MM.1S (cell line): ENCODE measurements around the gene HIPK1.

ENCODE experiments used
- DNase-seq: peaks from one replicate; pipeline ENCODE4 v3.0.0-alpha.2; 2015
- H2AFZ ChIP-seq: fragments of 300-600 bp; sonication (generic); 2 replicates; pipeline ENCODE4 v1.6.0; 2016; ENCODE audit warnings: antibody characterized with exemption, low read length
- H3F3A ChIP-seq: fragments of 300-600 bp; sonication (generic); 2 replicates; pipeline ENCODE4 v1.6.1; 2016; ENCODE audit warnings: mild to moderate bottlenecking, antibody characterized with exemption, low read length, moderate library complexity, mixed read lengths; ENCODE audit not compliant: insufficient read depth
- H3K27ac ChIP-seq: fragments of 300-600 bp; sonication (generic); 2 replicates; pipeline ENCODE4 v1.5.1; 2016; ENCODE audit warnings: mild to moderate bottlenecking, low read length
- H3K27me3 ChIP-seq: fragments of 300-600 bp; sonication (generic); replicated peaks from 2 replicates; pipeline ENCODE4 v1.6.0; 2016; ENCODE audit warnings: low read length; ENCODE audit not compliant: insufficient read depth
- H3K36me3 ChIP-seq: fragments of 300-600 bp; sonication (generic); replicated peaks from 2 replicates; pipeline ENCODE4 v1.6.1; 2016; ENCODE audit warnings: mild to moderate bottlenecking, low read length, mixed read lengths; ENCODE audit not compliant: insufficient read depth
- H3K4me1 ChIP-seq: fragments of 300-600 bp; sonication (generic); 2 replicates; pipeline ENCODE4 v1.6.1; 2016; ENCODE audit warnings: low read length, mixed read lengths
- H3K4me2 ChIP-seq: fragments of 300-600 bp; sonication (generic); 2 replicates; pipeline ENCODE4 v1.6.0; 2016; ENCODE audit warnings: low read depth, low read length
- H3K4me3 ChIP-seq: fragments of 300-600 bp; sonication (generic); 2 replicates; pipeline ENCODE4 v1.5.1; 2016; ENCODE audit warnings: low read length, mixed read lengths
- H3K79me2 ChIP-seq: fragments of 300-600 bp; sonication (generic); 2 replicates; pipeline ENCODE4 v1.6.1; 2016; ENCODE audit warnings: mixed run types, low read length, mixed read lengths
- H3K9ac ChIP-seq: fragments of 300-600 bp; sonication (generic); 2 replicates; pipeline ENCODE4 v1.6.1; 2016; ENCODE audit warnings: low read length, mixed read lengths
- H3K9me2 ChIP-seq: fragments of 300-600 bp; sonication (generic); replicated peaks from 2 replicates; pipeline ENCODE4 v1.6.1; 2016; ENCODE audit warnings: mild to moderate bottlenecking, low read length, mixed read lengths; ENCODE audit not compliant: insufficient read depth
- H3K9me3 ChIP-seq: fragments of 300-600 bp; sonication (generic); replicated peaks from 2 replicates; pipeline ENCODE4 v1.6.1; 2016; ENCODE audit warnings: mild to moderate bottlenecking, low read length, mixed read lengths; ENCODE audit not compliant: insufficient read depth
- H4K20me1 ChIP-seq: fragments of 300-600 bp; sonication (generic); 2 replicates; pipeline ENCODE4 v1.6.1; 2016; ENCODE audit warnings: mild to moderate bottlenecking, low read length, moderate library complexity, mixed read lengths; ENCODE audit not compliant: insufficient read depth
- CTCF ChIP-seq: fragments of 300-600 bp; sonication (generic); IDR thresholded peaks from 2 replicates; pipeline ENCODE4 v1.5.1; 2016; ENCODE audit warnings: antibody characterized with exemption, low read length, mixed read lengths
- EZH2 ChIP-seq: fragments of 300-600 bp; sonication (generic); optimal IDR thresholded peaks from 2 replicates; pipeline ENCODE3; 2017; ENCODE audit warnings: low read depth, mild to moderate bottlenecking, antibody characterized with exemption, low read length, mixed read lengths
- EZH2phosphoT487 ChIP-seq: fragments of 300-600 bp; sonication (generic); IDR thresholded peaks from 2 replicates; pipeline ENCODE4 v1.6.1; 2018; ENCODE audit warnings: antibody characterized with exemption, low read length

HIPK1 gene

GRCh38 chr1:113928941-113929749 is at the start of gene HIPK1:
HIPK1 (plus strand) TSS chr1:113929324.
- peaks cover 7% of the 10 kb centered on the region; the same call in 1 of the 2 replicates for H3K4me1 ChIP-seq
- TF ChIP-seq EZH2phosphoT487 (no peak), CTCF (no peak), EZH2 (no peak)
- peaks cover 16% of the 10 kb centered on the region; the same call in 1 of the 2 replicates for H3F3A ChIP-seq
- no peaks in the 10 kb centered on the region for H4K20me1 ChIP-seq
- no peaks in the 10 kb centered on the region for H3K36me3 ChIP-seq
- H3K27ac ChIP-seq = peak within 1 kb of the TSS; percentile 89
- no peaks in the 10 kb centered on the region for H3K9me3 ChIP-seq
- peak within 1 kb of the TSS; percentile 92 for H3K4me2 ChIP-seq
- H2AFZ ChIP-seq = peak within 1 kb of the TSS; percentile 57; the same call in 1 of the 2 replicates
- no peaks in the 10 kb centered on the region for H3K27me3 ChIP-seq
- H3K9me2 ChIP-seq = no peaks in the 10 kb centered on the region
- H3K79me2 ChIP-seq = peaks cover 45% of the 10 kb centered on the region
- H3K9ac ChIP-seq = peak within 1 kb of the TSS; percentile 96
- peak within 1 kb of the TSS; percentile 88 for H3K4me3 ChIP-seq
- DNase-seq = peak; percentile 71

GRCh38 chr1:113879739-113880038 is 49.4 kb upstream of the HIPK1 start:
- Histone ChIP-seq H3K79me2 (no peaks in the 10 kb centered on the region), H3K4me3 (no peak overlapping the region), H2AFZ (no peak overlapping the region)

GRCh38 chr1:113881661-113882060 is 47.5 kb upstream of the HIPK1 start:
- Histone ChIP-seq H3F3A (no peaks in the 10 kb centered on the region), H3K9me2 (no peaks in the 10 kb centered on the region), H4K20me1 (no peaks in the 10 kb centered on the region), H3K9ac (no peak overlapping the region), H3K9me3 (no peaks in the 10 kb centered on the region), H3K36me3 (no peaks in the 10 kb centered on the region), H3K79me2 (no peaks in the 10 kb centered on the region), H3K4me2 (no peak overlapping the region), H3K27me3 (no peaks in the 10 kb centered on the region), H3K4me1 (peaks cover 5% of the 10 kb centered on the region; the same call in 1 of the 2 replicates), H3K27ac (no peak overlapping the region), H2AFZ (no peak overlapping the region), H3K4me3 (no peak overlapping the region)
- DNase-seq = no peak
- TF ChIP-seq CTCF (no peak), EZH2 (no peak), EZH2phosphoT487 (no peak)

More at GRCh38 chr1:113879739-113880038, 49.4 kb upstream of the HIPK1 start:
- no peak for DNase-seq
- no peak overlapping the region for H3K9ac ChIP-seq
- no peaks in the 10 kb centered on the region for H3K27me3 ChIP-seq
- H3K27ac ChIP-seq = no peak overlapping the region
- H3K9me3 ChIP-seq = no peaks in the 10 kb centered on the region
- H3K36me3 ChIP-seq = no peaks in the 10 kb centered on the region
- peaks cover 5% of the 10 kb centered on the region; the same call in 1 of the 2 replicates for H3K4me1 ChIP-seq
- no peak overlapping the region for H3K4me2 ChIP-seq
- no peaks in the 10 kb centered on the region for H4K20me1 ChIP-seq
- no peaks in the 10 kb centered on the region for H3K9me2 ChIP-seq
- H3F3A ChIP-seq = no peaks in the 10 kb centered on the region
- TF ChIP-seq EZH2 (no peak), CTCF (no peak), EZH2phosphoT487 (no peak)
